ENCODE data around the gene GNPNAT1.
"Not testable (repeated sequence)": the region's sequence is repeated elsewhere in the genome, so short reads cannot be mapped to it uniquely, and the experiment has no call there.

Gene GNPNAT1

DNA sequence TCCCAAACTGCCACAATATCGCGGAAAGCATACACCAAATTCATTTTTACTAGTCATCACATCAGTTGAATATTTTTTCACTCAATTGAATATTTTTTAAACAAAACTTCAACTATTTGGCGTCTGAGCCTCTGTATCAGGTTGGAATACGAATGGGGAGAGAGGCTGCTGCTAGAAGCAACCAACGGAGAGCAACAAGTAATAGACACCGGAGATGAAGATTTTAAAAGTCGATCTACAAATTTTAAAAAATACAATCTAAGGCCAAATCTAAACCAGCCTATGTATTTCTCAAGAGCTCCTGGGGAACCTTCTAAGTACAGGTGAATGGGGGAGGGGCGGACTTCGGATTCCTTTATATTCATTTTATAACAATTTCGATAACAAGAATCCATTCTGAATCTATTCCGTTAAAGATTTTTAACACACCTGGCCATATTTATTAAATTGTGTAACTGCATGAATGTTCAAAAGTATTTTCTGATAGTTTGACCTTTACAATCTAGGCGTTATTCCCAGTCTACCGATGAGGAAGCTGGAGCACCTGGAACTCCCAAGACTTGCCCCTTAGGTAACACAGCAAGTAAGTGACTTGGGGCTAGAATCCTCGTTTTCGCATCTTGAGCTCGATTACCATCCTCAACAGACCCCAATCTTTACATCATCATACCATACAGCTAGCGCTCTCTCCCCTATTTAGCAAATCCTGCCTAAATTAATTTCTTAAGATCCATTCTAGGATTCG lies 1.2 kb downstream of the GNPNAT1 start:
- no peak for DNase-seq (ENCODE audit: low read depth in 2 of 2)

DNA sequence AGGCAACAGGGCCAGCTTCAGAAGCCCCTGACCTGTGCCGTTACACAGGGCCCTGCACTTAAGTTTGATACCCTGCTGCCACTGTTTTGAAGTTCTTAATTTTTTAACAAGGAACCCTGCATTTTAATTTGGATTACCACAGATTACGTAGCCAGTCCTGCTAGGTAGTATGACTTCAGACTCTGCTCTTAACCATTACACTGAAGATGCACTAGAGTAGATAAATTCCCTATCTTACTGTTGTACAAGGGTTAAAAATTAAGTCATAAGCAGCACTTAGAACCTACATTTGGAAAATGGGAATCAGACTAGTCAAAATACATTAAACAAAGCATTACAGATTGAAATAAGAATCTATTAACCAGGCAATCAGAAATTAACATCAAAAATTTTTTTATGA lies 2.3 kb downstream of the GNPNAT1 start:
- no peak for DNase-seq (ENCODE audit: low read depth in 2 of 2)

DNA sequence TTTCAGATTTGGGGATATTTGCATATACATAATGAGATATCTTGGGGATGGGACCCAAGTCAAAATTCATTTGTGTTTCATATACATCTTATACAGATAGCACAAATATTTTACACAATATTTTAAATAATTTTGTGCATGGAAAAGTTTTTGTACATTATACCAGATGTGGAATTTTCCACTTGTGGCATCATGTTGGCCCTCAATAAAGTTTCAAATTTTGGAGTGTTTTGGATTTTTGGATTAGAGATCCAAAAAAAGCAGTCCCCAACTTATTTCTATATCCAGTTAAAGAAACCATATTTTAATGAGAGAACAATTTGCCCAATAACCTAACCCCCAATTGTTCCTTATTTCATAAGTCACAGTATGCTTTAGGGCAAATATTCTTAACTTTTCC lies 4.5 kb downstream of the GNPNAT1 start:
- DNase-seq (ENCODE audit: low read depth in 2 of 2), result no peak

DNA sequence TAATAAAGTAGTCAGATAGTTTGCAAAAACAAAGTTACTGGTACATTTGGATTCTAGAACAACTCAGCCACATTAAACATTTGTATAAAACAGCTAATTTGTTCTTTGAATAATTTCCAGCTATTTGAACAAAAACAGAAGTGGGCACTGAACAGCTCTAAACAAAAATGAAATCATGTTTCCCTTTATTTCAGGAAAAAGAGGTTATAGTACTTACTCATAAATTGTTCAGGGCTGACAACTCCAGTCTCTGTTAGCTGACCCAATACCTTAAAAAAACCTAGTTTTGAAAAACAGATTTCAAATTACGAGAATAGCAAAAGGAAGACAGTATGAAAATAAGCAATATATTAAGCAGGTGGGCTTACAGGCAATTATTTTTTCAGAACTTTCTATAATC lies 8.2 kb downstream of the GNPNAT1 start:
- no peak for DNase-seq (ENCODE audit: low read depth in 2 of 2)

DNA sequence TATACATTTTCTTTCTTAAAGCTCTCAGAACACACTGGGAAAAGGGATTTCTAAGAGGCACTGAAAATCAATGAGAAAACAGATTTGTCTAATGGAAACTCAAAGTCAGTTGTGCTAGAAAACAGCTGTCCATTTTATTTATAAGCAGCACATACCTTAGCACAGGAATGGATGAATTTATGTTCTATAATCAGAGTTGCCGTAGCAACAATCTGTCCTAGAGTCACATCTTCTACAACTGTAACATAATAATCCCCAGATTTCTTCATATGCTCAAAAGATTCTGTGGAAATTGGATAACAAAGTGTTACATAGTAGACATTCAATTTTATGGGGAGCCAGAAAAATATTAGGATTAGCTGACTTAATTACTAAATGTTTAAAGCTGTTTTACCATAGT lies 9.8 kb downstream of the GNPNAT1 start:
- DNase-seq (ENCODE audit: low read depth in 2 of 2), result no peak

DNA sequence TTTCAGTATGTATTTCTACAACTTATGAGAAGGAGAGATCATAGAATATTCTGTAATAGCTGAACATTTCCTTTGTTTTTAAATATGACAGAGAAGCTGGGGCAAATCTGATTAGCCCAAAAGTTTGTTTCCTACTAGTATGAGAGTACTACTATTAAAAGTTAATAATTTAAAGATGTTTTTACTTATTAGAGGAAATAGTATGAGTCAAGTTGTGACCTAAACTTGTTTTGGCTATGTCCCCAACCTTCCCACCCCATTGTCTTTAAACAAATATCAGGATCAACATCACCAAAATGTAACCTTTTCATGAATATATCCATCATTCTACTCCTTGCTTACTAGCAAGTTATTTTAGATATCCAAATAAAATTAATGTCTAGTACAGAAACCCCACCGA lies 10.5 kb downstream of the GNPNAT1 start:
- no peak for DNase-seq (ENCODE audit: low read depth in 2 of 2)

DNA sequence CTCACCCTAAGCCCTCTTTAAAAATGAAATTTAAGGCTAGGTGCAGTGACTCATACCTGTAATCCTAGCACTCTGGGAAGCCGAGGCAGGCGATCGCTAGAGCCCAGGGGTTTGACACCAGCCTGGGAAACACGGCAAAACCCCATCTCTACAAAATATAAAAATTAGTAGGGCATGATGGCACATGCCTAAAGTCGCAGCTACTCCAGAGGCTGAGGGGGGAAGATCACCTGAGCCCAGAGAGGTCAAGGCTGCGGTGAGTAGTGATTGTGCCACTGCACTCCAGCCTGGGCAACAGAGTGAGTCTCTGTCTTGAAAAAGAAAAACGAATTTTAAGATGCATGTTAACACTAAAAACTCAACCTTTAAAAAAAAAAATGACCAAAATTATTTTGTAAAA lies 12.7 kb downstream of the GNPNAT1 start:
- no peak for DNase-seq (ENCODE audit: low read depth in 2 of 2)

DNA sequence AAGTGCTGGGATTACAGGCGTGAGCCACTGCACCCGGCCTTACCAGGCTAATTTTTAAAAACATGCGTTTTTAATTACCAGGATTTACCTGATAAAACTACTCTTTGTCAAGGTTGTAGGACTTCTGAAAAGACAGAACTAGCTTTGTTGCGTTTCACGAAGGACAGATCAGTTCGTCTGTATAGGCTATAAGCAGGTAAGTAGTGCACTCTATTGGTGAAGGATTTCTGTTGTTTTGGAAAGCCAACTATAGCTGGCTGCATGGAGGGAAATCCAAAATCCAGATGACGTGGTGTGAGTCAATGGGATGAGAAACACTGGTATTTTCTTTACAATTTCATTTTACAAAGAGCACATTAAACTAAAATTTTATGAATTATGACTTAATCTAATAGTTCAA lies 14.6 kb downstream of the GNPNAT1 start:
- no peak for DNase-seq (ENCODE audit: low read depth in 2 of 2)

DNA sequence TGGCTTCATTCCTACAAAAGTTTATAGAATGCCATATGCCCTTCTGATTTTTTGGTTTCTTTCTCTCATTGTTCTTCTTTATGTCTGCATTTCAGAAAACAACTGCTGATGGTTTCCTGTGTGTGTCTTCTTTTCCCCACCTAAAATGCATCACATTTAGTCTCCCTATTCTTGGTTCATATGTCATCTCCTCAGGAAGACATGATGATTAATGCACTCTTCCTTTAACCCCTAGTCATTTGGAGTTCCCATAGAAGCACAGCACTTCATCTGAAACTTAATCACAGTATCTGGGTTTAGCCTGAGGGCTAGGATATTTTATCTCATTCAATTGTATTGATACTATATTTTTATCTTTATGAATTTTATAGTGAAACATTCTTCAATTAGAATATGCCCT lies 21.5 kb downstream of the GNPNAT1 start:
- DNase-seq (ENCODE audit: low read depth in 2 of 2), result no peak

DNA sequence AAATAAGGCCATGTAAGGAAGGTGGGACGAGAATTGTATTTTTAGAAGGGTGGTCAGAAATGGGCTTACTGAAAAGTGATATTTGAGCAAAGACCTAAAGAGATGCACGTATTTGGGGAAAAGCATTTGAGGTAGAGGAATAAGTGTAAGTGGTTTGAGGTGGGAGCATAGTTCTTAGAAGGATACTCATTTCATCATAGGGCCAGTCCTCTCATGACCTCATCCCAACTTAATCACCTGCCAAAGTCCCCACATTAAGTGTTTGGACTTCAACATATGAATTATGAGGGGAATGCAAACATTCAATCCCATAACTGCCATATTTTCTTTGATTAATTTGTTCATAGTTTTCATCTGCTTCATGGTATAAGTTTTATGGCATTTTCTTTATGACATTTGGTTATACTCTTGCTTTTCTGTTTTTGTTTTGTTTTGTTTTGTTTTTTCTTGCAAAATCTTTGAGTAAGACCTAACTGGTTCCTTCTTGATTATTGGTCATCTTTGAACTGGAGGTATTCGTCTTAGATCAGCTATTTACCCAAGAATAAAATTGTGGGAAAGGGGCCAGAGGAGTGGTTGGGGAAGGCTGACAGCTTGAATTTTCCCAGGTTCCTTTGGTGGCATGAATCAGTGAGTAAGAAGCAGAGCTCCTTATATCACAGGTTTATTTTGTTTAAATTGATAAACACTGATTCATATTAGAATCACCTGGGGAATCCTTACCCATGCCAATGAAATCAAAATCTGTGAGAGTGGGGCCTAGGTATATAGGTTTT lies 24.2 kb downstream of the GNPNAT1 start:
- DNase-seq (ENCODE audit: low read depth in 2 of 2), result no peak

DNA sequence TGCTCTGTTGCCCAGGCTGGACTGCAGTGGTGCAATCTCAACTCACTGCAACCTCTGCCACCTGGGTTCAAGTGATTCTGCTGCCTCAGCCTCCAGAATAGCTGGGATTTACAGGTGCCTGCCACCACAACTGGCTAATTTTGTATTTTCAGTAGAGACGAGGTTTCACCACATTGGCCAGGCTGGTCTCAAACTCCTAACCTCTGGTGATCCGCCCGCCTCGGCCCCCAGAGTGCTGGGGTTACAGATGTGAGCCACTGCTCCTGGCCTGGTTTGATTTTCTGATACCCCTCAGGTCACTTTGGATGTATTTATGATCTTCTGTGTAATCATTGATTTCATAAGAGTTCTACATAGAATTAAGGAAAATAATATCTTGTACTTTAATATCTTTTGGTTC lies 28.5 kb downstream of the GNPNAT1 start:
- not testable (repeated sequence) for DNase-seq (ENCODE audit: low read depth in 2 of 2)

DNA sequence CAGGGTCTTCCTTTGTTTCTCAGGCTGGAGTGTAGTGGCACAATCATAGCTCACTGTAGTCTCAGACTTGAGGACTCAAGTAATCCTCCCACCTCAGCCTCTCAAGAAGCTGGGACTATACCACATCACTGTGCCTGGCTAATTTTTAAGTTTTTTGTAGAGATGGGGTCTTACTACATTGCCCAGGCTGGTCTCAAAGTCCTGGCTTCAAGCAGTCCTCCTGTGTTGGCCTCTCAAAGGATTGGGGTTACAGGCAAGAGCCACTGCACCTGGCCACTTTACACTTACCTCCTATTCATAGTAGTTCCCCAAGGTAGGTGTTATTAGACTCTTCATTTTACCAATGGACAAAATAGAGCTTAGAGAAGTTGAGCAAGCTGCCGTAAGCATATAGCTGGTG lies 32.3 kb downstream of the GNPNAT1 start:
- no peak for DNase-seq (ENCODE audit: low read depth in 2 of 2)

DNA sequence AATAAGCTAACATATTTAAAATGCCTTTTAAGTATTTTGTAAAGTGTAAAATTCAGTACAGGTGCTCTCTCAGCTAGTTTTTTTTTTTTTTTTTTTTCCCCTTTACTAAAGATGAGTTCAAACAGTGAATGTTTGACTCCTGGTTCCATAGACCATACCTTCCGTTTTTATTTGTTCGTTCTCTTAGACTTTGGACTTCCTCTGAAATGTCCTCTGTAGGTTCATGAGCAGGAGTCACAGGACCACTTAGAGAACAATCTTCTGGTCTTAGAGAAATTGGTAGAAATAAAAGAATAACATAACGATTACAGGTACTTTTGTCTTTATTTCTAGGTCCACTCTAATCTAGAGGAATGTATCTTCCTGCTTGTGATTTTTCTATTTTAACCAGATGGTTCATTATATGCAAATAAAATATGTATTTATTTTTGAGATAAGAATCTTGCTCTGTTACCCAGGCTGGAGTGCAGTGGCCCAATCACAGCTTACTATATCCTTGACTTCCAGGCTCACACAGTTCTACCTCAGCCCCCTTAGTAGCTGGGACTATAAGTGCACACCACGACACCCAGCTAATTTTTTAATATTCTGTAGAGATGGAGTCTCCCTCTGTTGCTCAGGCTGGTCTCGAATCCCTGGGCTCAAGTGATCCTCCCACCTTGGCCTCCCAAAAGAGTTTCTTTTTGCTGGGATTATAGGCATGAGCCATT lies 35.6 kb downstream of the GNPNAT1 start:
- no peak for DNase-seq (ENCODE audit: low read depth in 2 of 2)

DNA sequence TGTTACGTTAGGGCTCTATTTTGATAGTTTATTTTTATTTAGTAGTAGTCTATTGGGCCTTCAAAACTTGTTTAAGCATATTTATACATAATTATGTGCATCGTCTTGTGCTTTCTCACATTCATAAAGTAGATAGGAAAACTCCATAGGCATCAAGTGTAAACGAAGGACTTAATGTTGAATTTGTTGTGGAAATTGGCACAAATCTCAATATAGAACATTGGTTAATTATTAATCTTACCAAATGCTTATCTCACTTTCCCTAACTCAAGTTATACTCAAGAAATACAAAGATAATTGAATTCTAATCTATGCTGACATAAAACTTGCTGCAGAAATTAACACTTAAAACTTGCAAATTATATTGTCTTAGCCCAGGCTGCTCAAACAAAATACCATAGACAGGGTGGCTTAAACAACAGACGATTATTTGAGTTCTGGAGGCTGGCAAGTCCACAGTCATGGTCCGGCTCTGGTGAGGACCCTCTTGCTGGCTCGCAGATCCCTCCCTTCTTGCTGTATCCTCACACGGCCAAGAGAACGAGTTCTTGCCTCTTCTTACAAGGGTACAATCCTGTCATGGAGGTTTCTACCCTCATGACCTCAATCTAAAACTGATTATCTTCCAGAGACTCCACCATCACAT lies 42.6 kb downstream of the GNPNAT1 start:
- DNase-seq (ENCODE audit: low read depth in 2 of 2), result no peak

DNA sequence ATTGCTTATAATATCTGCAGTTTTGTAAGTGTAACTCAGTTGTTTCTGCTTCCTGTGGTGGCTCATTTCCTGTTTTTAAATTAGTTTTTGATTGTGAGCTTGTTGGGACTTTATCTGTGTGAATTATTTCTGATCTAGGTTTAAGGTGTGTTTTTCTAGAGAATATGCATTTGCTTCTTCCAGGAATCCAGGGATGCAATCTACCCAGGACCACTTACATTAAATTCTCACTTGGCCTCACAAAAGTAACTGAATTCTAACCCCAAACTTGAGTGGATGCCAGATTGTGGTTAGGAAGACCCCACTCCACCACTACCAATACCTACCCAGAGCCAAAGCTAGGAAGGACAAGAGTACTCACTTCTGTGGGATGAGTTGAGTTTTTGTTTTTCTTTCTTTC lies 49.5 kb downstream of the GNPNAT1 start:
- no peak for DNase-seq (ENCODE audit: low read depth in 2 of 2)

DNA sequence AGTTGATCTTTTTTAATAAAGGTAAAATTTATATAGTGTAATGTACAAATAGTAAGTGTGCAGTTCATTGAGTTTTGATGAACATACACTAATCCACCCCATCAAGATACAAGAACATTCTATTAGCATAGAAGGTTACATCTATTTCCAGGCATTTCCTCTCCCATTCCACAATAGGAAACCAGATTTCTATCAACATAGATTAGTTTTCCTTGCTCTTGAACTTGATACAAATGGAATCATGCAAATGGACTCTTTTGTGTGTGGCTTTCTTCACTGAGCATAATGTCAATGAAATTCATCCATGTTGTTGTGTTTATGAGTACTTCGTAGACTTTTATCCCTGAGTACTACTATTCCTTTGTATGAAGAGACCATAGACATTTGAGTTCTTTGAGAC lies 50.7 kb downstream of the GNPNAT1 start:
- DNase-seq (ENCODE audit: low read depth in 2 of 2), result no peak

DNA sequence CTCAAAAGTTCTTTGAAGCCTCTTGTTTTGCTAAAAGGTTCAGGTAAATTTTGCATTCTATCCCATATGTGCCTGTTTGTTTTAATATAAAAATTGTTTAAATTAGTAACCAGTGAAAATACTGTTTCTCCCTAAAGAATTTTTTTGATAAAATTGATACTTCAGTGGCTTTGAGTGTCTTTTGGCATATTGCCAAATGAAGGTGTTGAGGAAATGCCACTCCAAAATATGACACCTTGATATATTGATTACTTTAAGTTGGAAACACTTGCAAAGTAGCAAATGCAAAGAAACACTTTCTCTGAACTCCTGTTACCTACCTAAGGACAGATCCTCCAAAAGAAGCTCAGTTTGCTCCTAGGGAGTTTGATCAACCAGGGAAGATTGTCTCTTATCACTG lies 53.0 kb downstream of the GNPNAT1 start:
- no peak for DNase-seq (ENCODE audit: low read depth in 2 of 2)

DNA sequence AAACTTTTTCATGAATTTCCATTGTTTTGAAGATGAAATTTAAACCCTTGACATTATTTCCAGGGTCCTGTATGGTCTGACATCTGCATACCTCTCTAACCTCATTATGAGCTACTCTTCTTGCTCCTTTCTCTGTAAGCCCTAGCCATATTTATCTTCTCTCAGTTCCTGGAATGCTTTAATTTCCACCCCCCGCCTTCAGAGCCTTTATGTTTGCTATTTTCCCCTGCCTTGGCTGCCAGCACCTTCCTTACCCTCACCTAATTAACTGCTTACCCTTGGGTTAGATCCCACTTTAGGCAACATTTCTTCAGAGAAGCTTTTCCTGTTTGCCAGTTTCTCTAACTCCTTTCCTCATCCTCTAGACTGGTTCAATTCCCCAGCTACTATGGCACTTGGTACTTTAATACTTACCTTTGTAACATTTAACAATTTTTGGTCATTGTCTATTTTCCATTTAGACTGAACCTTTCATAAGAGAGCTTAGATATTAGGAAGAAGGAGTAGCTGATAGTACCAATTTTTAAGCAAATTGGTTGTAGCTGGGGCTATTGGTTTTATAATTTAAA lies 55.4 kb downstream of the GNPNAT1 start:
- no peak for DNase-seq (ENCODE audit: low read depth in 2 of 2)

DNA sequence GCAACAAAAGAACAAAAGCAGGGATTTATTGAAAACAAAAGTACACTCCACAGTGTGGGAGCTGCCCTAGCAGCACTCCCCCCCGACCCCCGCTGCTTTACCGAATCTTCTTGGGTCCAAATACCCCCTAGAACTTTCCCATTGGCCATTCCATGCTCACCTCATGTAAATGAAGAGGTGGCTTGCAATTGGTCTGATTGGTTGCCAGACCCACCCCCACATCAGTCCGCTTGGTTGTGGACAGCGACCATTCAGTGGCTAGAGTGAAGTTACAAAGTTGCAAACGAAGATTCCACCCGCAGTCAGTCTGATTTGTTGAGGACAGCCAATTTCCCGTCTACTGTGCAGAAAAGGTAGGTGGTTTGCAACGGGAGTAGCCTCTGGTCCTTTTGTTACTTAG lies 57.6 kb downstream of the GNPNAT1 start:
- DNase-seq (ENCODE audit: low read depth in 2 of 2), result no peak

DNA sequence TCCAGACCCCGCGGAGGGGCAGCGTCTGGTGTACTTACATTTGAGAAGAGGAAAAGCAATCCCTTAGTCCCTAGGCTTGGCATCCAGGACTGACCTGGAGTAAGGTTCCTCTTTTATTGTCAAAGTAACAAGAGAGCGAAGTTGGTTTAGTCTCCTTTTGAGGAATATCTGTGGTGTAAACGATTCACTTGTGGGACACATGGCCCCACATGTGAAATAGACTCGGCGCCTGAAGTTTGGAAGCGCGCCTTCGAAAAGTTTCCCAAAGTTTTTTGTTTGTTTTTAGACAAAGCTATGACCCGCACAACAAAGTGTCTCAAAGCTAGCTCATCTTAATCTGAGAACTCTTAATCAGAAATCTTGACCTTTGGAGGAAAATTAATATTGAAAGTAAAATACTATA lies 60.7 kb downstream of the GNPNAT1 start:
- no peak for DNase-seq (ENCODE audit: low read depth in 2 of 2)

DNA sequence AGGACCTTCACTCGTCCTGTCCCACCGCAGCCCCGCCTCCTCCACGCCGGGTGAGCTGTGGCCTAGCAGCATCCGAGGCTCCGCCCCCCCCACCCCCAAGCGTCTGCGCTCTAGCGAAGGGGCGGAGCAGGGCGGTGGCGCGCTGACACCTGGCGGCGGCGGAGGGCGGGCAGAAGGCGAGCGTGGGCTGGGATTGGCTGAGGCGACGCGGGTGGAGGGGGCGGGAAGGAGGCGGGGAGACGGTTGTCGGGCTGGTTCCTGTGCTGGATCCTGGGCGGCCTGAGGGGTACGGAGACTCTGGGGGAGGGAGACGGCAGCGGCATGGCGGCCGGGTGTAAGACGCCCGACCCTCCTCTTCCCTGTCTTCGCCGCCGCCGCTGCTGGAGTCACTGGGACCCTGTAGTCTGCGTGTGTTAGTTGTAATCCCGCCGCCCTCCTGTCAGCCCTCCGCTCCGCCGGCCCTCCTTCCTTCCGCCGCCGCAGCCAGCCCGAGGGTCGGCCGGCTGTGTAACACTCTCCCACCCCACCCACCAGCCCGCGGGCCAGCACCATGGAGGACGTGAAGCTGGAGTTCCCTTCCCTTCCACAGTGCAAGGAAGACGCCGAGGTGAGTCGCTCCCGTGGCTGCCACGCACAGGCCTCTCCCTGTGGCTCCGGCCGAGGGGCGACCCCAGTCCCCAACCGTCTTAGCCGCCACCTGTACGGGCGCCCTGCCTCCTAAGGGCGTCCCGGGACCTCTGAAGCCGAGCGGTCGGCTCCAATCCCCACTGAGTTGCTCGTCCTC lies 61.3 kb downstream of the GNPNAT1 start, which contains the start of gene STYX:
Gene STYX, plus strand, starts transcription at position 242 of the 784 bp plus-strand sequence. Its CDS starts 309 bp downstream, at position 551.
- DNase-seq (ENCODE audit: low read depth in 2 of 2), result peak; percentile 90 to 93
